HAP-1 (cell line): ENCODE data around the gene BEAN1.

Experiments
- DNase-seq, 2 experiments: peaks; one replicate each; pipeline ENCODE4 v3.0.0-alpha.2; 2016 to 2020; ENCODE audit warnings: low spot score in 2 of 2
- H3K27me3 ChIP-seq: fragments of 250-450 bp; sonication (Bioruptor Pico); 2 replicates; pipeline ENCODE4 v1.5.1; 2020; ENCODE audit warnings: low read depth, mild to moderate bottlenecking, moderate library complexity
- H3K36me3 ChIP-seq: fragments of 250-450 bp; sonication (Bioruptor Pico); replicated peaks from 2 replicates; pipeline ENCODE4 v1.5.1; 2020; ENCODE audit warnings: mild to moderate bottlenecking
- H3K4me1 ChIP-seq: fragments of 250-450 bp; sonication (Bioruptor Pico); 2 replicates; pipeline ENCODE4 v1.5.1; 2020; ENCODE audit warnings: mild to moderate bottlenecking
- H3K4me3 ChIP-seq: fragments of 250-450 bp; sonication (Bioruptor Pico); 2 replicates; pipeline ENCODE4 v1.5.1; 2020; ENCODE audit warnings: mild to moderate bottlenecking, moderate library complexity
- H3K9me3 ChIP-seq: fragments of 250-450 bp; sonication (Bioruptor Pico); 2 replicates; pipeline ENCODE4 v1.5.1; 2020; ENCODE audit warnings: mild to moderate bottlenecking, moderate library complexity
- in situ Hi-C: fragments of 300-500 bp; cut with MboI; formaldehyde crosslinking; loops from 3 replicates; pipeline ENCODE4 v1.14.3; 2020; ENCODE audit warnings: low sequenced_read_pairs, inconsistent platforms, mixed read lengths

BEAN1 gene

GRCh38 chr16:66419527-66419926 is 7.6 kb upstream of the BEAN1 start:
- Histone ChIP-seq H3K27me3 (peaks cover under 1% of the 10 kb centered on the region; the same call in 1 of the 2 replicates), H3K36me3 (no peaks in the 10 kb centered on the region), H3K4me1 (no peaks in the 10 kb centered on the region), H3K9me3 (no peaks in the 10 kb centered on the region), H3K4me3 (no peak overlapping the region)
- in situ Hi-C loops: loop anchor here (25.0 kb wide), 1 partner anchor 318 kb away; no protein-coding TSS in a partner anchor
- DNase-seq: no peak

GRCh38 chr16:66420396-66420795 is 6.7 kb upstream of the BEAN1 start:
- DNase-seq: no peak
- in situ Hi-C loops: loop anchor here (25.0 kb wide), 1 partner anchor 317 kb away; no protein-coding TSS in a partner anchor
- H3K4me1 ChIP-seq: no peaks in the 10 kb centered on the region
- H3K36me3 ChIP-seq: no peaks in the 10 kb centered on the region
- H3K9me3 ChIP-seq: no peaks in the 10 kb centered on the region
- no peak overlapping the region for H3K4me3 ChIP-seq
- H3K27me3 ChIP-seq: peaks cover 5% of the 10 kb centered on the region; the same call in 1 of the 2 replicates

GRCh38 chr16:66421891-66422290 is 5.2 kb upstream of the BEAN1 start:
- Histone ChIP-seq H3K27me3 (peaks cover 12% of the 10 kb centered on the region), H3K4me3 (no peak overlapping the region), H3K36me3 (no peaks in the 10 kb centered on the region), H3K9me3 (no peaks in the 10 kb centered on the region), H3K4me1 (no peaks in the 10 kb centered on the region)
- in situ Hi-C loops: loop anchor here (25.0 kb wide), 1 partner anchor 315 kb away; no protein-coding TSS in a partner anchor
- DNase-seq: no peak

GRCh38 chr16:66422366-66422765 is 4.7 kb upstream of the BEAN1 start:
- Histone ChIP-seq H3K4me3 (no peak overlapping the region), H3K27me3 (peaks cover 12% of the 10 kb centered on the region), H3K4me1 (no peaks in the 10 kb centered on the region), H3K9me3 (no peaks in the 10 kb centered on the region), H3K36me3 (no peaks in the 10 kb centered on the region)
- in situ Hi-C loops: loop anchor here (25.0 kb wide), 1 partner anchor 315 kb away; no protein-coding TSS in a partner anchor
- no peak for DNase-seq

- Histone ChIP-seq H3K36me3 (no peaks in the 10 kb centered on the region), H3K27me3 (peaks cover 20% of the 10 kb centered on the region), H3K4me1 (no peaks in the 10 kb centered on the region), H3K9me3 (no peaks in the 10 kb centered on the region), H3K4me3 (no peak overlapping the region)
- DNase-seq: no peak
- in situ Hi-C loops: loop anchor here (25.0 kb wide), 1 partner anchor 314 kb away; no protein-coding TSS in a partner anchor
Measured at GRCh38 chr16:66423177-66423576, 3.9 kb upstream of the BEAN1 start.

GRCh38 chr16:66425651-66426050 is 1.4 kb upstream of the BEAN1 start:
- no peaks in the 10 kb centered on the region for H3K9me3 ChIP-seq
- peaks cover 40% of the 10 kb centered on the region for H3K27me3 ChIP-seq
- no peak overlapping the region for H3K4me3 ChIP-seq
- H3K36me3 ChIP-seq: no peaks in the 10 kb centered on the region
- in situ Hi-C loops: no loop called here
- DNase-seq: no peak
- H3K4me1 ChIP-seq: no peaks in the 10 kb centered on the region

GRCh38 chr16:66426112-66427035 is 721 bp upstream of the BEAN1 start:
- H3K36me3 ChIP-seq: no peaks in the 10 kb centered on the region
- DNase-seq: no peak
- in situ Hi-C loops: no loop called here
- no peaks in the 10 kb centered on the region for H3K4me1 ChIP-seq
- H3K9me3 ChIP-seq: no peaks in the 10 kb centered on the region
- H3K4me3 ChIP-seq: no peak overlapping the region; the same call in 1 of the 2 replicates
- peaks cover 45% of the 10 kb centered on the region for H3K27me3 ChIP-seq

GRCh38 chr16:66427871-66428681 is 981 bp downstream of the BEAN1 start:
- no peaks in the 10 kb centered on the region for H3K9me3 ChIP-seq
- no peaks in the 10 kb centered on the region for H3K36me3 ChIP-seq
- H3K4me3 ChIP-seq: peak overlapping the region; percentile 6; the same call in 1 of the 2 replicates
- DNase-seq: no peak
- H3K4me1 ChIP-seq: no peaks in the 10 kb centered on the region
- in situ Hi-C loops: no loop called here
- peaks cover 59% of the 10 kb centered on the region for H3K27me3 ChIP-seq

- in situ Hi-C loops: no loop called here
- DNase-seq: no peak
- H3K27me3 ChIP-seq: peaks cover 59% of the 10 kb centered on the region
- no peaks in the 10 kb centered on the region for H3K9me3 ChIP-seq
- no peaks in the 10 kb centered on the region for H3K4me1 ChIP-seq
- no peaks in the 10 kb centered on the region for H3K36me3 ChIP-seq
- no peak overlapping the region for H3K4me3 ChIP-seq
Measured at GRCh38 chr16:66428682-66429251, 1.7 kb downstream of the BEAN1 start.

- peaks cover 60% of the 10 kb centered on the region for H3K27me3 ChIP-seq
- no peaks in the 10 kb centered on the region for H3K4me1 ChIP-seq
- no peak overlapping the region for H3K4me3 ChIP-seq
- in situ Hi-C loops: no loop called here
- no peaks in the 10 kb centered on the region for H3K36me3 ChIP-seq
- H3K9me3 ChIP-seq: no peaks in the 10 kb centered on the region
- DNase-seq: no peak
Measured at GRCh38 chr16:66429290-66429962, 2.3 kb downstream of the BEAN1 start.

- H3K4me3 ChIP-seq: no peak overlapping the region
- no peak for DNase-seq
- no peaks in the 10 kb centered on the region for H3K4me1 ChIP-seq
- no peaks in the 10 kb centered on the region for H3K9me3 ChIP-seq
- peaks cover 57% of the 10 kb centered on the region for H3K27me3 ChIP-seq
- H3K36me3 ChIP-seq: no peaks in the 10 kb centered on the region
- in situ Hi-C loops: no loop called here
Measured at GRCh38 chr16:66430214-66430613, 3.1 kb downstream of the BEAN1 start.

- no peak for DNase-seq
- Histone ChIP-seq H3K9me3 (no peaks in the 10 kb centered on the region), H3K27me3 (peaks cover 49% of the 10 kb centered on the region), H3K36me3 (no peaks in the 10 kb centered on the region), H3K4me1 (no peaks in the 10 kb centered on the region), H3K4me3 (no peak overlapping the region)
- in situ Hi-C loops: no loop called here
Measured at GRCh38 chr16:66431760-66432159, 4.7 kb downstream of the BEAN1 start.

- no peaks in the 10 kb centered on the region for H3K36me3 ChIP-seq
- in situ Hi-C loops: no loop called here
- no peaks in the 10 kb centered on the region for H3K4me1 ChIP-seq
- no peaks in the 10 kb centered on the region for H3K9me3 ChIP-seq
- H3K27me3 ChIP-seq: peaks cover 48% of the 10 kb centered on the region
- no peak overlapping the region for H3K4me3 ChIP-seq
- DNase-seq: no peak
Measured at GRCh38 chr16:66432429-66432828, 5.3 kb downstream of the BEAN1 start.
